Caki2 (cell line): ENCODE data around the gene TPPP. TPM values are rescaled to one million over a fixed set of nuclear protein-coding genes. Genes with fewer than 3 reads are reported as not detected.
"Not testable (repeated sequence)": the region's sequence is repeated elsewhere in the genome, so short reads cannot be mapped to it uniquely, and the experiment has no call there.

Source experiments
- DNase-seq: peaks from one replicate; pipeline ENCODE4 v3.0.0-alpha.2; 2015; ENCODE audit warnings: low read depth
- in situ Hi-C: cut with HindIII; loops from 2 replicates; pipeline ENCODE4 v1.10.0; 2016; ENCODE audit warnings: low sequenced_read_pairs, low pct_unique_long_range_greater_than_20kb, mixed read lengths
- total RNA-seq: library from RNA; depleted of rRNA; stranded (reverse); fragments of >200 nt; shearing (Covaris generic); gene quantifications from 2 replicates; pipeline ENCODE4 v1.2.3, GENCODE V29; 2014; ENCODE audit warnings: low replicate concordance

TPPP gene
- total RNA-seq, 1 experiment from 2014 or later = 0.34 TPM

DNA sequence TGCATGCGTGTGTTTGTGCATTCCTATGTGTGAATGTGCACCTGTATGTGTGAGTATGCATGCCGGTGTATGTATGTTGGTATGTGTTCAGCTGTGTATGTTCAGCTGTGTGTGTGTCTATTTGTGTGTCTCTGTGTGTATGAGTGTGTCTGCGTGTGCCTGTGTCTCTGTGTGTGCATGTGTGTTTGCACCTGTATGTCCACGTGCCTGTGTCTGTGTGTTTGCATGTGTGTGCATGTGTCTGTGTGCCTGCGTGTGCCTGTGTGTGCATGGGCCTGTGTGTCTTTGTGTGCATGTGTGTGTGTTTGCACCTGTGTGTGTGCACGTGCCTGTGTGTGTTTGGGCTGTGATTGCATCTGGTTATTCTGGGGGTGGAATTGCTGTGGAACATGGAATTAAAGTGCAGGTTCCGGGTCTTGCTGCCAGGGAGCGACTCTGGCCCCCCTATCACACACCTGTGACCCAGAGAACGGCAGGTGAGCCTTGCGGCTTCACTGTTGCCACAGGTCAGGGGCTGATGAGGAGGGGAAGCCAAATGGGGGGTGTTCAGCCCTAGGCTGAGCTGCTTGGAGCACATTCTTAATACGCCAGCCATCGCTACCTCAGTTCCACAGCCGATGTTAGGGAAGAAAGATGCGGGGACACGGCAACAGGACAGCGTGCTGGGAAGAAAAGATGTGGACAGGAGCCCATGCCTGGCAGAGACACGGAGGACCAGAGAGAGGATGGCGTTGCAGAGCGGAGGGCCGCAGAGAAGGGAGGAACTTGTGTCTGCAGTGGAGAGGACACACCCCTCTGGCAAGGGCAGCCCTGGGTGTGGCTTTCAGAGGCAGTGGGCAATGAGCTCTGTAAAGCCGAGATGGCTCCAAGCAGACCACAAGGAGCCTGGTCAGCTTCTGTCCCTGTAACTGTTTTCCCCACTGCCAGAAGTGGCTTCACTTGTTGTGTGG, 3.9 kb upstream of the TPPP start:
- in situ Hi-C loops = not testable (repeated sequence)

DNA sequence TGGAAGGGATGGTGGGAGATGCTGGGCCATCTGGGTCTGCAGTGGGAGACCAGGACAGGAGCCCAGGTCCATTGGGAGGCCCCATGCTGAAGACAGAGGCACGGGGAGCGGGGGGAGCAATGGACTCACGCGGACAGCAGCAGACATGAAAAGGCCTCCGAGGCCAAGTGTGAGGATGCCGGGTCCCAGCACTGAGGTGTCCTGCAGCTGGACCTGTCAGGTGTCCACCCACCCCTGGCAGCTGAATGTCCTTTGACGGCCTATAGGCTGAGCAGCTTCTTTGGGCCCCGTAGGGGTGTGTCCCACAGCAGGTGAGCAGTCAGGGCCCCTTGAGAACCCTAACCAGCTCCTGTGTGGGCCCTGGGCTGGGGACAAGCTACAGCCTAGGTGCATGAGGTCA, 3.0 kb upstream of the TPPP start:
- in situ Hi-C loops = not testable (repeated sequence)

More for the DNA sequence above, 3.9 kb upstream of the TPPP start:
- not testable (repeated sequence) for DNase-seq

DNA sequence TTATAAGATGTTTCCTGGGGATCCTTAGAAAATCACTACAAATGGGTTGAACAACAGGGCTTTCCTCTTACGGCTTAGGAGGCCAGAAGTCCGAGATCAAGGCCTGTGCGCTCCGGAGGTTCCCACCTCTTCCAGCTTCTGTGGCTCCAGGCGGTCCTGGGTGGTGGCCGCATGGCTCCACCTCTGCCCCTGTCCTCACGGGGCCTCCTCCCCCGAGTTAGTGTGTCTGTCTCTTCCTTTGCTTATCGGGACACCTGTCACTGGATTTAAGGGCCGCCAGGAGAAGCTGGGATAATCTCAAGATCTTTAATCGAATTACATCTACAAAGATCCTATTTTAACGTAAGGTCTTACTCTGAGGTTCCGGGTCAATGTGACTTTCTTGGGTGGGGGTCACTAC, 2.3 kb upstream of the TPPP start:
- in situ Hi-C loops, DNase-seq: not testable (repeated sequence)

More for the DNA sequence above, 3.0 kb upstream of the TPPP start:
- DNase-seq = not testable (repeated sequence)

DNA sequence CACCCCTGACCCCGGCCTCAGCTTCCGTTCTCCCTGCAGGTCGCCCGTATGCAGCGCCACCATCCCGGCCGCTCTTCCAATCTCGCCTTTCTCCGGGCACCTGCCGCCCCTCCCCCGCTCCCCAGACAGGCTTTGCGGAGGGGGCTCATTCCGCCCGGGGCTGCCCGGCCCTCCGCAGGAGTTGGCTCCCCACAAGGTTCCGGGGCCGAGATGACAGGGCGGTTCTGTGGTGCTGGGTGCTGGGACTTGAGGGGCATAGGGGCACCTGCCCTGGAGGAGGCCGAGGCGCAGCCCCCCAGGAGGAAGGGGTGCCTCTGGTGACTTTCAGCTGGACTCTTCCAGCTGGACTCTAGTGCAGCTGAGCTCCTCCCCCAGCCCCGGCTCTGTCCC, 885 bp upstream of the TPPP start:
- DNase-seq, in situ Hi-C loops: not testable (repeated sequence)

DNA sequence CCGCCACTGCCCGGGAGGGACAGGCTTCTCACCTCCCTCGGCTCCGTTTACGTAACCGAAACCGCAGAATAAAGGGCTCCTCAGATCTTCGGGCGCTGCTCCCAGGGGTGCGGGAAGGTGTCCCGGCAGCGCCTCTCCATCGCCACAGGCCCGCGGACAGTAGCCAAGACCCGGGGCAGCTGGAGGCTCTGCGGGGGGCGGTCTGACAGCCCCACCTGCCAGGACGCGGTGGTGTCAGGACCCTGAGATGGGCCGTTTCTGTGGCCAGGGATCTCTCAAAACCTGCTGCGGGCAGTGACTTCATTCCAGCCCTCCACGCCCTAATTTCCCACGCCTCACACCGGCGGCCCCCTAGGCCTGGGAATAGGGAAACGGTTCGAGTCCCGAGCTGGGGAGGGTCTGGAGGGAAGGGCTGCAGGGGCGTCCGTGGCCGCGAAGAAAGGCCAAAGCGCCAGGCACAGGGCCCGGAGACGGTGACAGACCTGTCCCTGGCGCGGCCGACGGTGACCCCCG, 567 bp downstream of the TPPP start:
- DNase-seq, in situ Hi-C loops: not testable (repeated sequence)

DNA sequence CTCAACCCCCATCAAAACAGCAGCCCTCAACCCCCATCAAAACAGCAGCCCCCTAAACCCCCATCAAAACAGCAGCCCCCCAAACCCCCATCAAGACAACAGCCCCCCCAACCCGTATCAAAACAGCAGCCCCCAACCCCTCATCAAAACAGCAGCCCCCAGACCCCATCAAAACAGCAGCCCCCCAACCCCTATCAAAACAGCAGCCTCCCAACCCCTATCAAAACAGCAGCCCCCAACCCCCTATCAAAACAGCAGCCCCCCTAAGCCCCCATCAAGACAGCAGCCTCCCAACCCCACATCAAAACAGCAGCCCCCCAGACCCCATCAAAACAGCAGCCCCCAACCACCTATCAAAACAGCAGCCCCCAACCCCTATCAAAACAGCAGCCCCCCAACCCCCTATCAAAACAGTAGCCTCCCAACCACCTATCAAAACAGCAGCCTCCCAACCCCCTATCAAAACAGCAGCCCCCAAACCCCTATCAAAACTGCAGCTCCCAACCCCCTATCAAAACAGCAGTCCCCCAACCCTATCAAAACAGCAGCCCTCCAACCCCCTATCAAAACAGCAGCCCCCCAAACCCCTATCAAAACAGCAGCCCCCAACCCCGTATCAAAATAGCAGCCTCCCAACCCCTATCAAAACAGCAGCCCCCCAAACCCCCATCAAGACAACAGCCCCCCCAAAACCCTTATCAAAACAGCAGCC, 1.2 kb downstream of the TPPP start:
- in situ Hi-C loops = no loop called here
- DNase-seq = no peak

DNA sequence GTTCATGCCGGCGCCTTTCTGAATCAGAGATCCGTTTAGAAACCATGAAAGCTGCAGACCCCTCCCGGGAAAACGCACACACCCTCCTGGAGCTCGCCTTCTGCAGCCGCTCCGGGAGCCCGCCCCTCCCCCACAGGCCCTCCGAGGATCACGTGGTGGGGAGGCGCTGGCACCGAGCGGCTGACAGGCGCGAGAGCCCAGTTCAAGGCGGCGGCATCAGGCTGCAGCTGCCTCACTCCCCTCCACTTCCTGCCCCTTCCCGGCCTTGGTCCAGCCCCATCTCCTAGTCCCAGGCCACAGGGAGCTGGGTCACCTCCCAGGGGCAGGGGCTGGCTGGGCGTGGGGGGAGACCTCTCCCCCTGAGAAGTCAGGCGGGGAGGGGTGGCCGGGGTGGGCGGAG, 2.1 kb downstream of the TPPP start:
- DNase-seq, in situ Hi-C loops: not testable (repeated sequence)

DNA sequence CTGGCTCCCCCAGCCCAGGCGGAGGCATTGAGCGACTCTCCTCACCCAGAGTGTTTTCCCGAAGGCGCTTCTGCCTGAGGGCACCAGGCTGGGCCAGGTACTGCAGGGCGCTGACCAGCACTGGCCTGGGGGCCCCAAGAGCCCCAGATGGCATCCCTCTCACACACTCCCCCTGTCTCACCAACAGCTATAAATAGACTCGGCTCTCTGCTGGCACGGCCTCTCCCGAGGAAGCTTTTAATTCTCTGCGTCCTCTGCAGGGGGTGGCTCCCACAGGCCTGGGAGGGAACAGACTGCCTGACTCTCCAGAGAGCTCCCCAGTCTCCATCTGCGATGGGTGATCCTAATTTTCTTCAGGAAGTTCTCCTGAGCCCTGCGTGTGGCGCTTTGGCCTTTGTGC, 2.9 kb downstream of the TPPP start:
- in situ Hi-C loops, DNase-seq: not testable (repeated sequence)

DNA sequence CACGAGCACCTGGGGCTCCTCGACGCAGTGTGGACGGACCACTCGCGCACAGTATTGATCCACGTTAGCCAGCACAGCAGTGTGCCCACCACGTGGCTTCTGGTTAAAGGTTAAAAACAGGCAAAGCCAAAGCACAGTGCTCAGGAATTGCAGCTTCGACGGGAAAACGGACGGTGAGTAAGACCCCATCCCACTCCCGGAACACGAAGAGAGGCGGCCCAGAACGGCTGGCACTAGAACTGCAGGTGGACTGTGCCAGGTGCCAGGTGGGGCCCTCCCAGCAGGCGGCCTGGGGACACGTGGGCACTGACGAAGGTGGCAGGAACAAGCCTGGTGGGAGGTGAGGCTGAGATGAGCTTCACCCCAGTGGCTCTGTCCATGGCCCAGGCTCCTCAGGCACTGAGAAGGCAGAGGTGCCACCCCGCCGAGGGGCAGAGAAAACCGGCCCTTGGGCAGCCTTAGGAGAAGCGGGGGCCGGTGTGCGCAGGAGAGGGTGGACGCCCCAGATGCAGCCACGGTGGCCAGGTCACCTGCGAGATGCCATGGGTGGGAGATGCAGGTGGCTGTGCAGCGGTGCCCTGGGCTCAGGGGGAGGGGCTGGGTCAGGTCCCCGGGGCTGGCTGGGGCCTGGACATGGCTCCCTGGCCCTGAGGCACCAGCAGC, 4.7 kb downstream of the TPPP start:
- DNase-seq, in situ Hi-C loops: not testable (repeated sequence)

DNA sequence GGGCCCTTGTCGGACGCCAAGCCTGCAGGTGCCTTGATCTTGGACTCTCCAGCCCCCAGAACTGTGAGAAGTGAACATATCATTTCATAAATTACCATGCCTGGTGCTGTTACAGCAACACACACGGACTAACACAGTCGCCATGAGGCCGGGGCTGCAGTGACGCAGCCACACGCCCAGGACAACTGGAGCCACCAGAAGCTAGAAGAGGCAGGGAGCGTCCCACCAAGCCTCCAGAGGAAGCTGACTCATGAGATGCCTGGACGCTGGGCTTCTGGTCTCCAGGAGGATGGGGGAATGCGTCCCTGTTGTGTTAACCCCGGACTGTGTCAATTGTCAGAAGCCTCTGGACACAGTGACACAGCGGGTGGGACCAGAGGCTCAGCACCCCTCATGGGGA, 6.2 kb downstream of the TPPP start:
- in situ Hi-C loops, DNase-seq: not testable (repeated sequence)

DNA sequence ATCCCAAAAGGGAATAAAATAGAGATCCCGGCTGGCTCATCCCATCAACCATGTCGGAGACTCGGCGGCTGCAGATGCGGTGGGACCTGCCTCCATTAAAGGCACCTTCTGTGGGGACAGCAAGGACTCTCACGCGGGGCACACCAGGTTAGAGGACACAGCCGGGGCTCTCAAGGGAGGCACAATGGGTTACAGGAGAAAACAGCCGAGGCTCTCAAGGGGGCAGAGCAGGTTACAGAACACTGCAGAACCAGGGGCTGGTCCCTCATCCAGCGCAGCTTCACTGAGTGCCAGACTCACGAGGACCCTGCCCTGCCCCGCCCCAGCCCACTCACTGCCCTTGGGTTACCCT, 7.0 kb downstream of the TPPP start:
- in situ Hi-C loops, DNase-seq: not testable (repeated sequence)

DNA sequence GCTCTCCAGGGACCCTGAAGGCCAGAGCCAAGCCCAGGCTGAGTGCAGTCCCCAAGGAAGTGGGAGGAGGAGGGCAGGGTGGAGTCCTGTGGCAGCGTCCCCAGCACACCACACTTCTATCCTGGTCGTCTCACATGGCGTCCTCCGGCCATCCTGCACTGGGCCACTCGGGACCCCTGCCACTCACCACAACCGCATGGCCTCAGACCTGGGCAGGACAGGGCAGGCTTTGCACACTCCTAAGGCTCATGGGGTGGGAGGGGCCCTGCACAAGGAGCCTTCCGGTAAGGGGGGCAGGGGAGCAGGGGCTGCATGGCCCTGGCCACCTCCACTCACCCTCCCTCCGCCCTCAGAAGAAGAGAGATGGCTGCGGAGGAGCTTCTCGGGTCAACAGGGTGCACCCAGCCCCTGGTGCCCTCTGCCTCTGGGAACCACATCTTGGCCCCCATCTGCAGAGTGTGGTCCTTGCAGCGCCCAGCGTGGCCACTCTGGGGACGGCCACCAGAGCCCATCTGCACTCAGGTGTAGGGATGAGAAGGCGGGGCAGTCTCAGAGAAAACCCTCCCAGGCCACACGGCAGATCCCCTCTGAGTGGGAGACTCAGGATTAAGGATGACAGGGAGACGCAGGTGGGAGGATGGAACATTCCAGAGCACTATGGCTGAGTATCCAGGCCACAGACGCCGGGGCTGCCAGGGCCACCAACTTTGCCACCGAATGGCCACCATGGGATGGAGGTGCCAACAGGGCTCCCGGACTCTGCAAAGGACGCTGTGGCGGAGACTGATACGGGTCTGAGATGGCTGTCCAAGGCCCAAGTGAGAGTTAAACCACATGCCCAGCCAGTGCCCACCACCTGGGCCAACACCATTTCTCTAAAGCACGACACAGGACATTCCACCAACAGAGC, 7.6 kb downstream of the TPPP start:
- in situ Hi-C loops = no loop called here
- DNase-seq = no peak

DNA sequence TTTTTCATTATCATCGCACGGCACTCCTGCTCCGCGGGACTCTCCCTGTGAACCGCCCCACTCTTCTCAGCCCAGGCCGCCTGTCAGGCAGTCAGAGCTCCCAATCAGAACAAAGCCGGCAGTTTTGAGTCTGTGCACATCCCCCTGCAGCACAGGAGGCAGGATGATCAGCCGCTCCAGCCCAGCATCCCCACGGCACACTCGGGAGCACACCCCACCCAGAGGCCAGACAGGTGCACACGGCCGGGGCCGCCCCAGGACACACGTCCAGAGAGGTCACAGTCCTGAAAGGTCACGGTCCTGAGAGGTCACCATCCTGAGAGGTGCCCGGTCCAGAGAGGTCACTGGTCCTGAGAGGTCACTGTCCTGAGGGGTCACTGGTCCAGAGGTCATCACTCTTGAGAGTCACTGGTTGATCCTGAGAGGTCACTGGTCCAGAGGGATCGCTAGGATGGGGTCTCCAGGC, 8.4 kb downstream of the TPPP start:
- in situ Hi-C loops = no loop called here
- DNase-seq = no peak

DNA sequence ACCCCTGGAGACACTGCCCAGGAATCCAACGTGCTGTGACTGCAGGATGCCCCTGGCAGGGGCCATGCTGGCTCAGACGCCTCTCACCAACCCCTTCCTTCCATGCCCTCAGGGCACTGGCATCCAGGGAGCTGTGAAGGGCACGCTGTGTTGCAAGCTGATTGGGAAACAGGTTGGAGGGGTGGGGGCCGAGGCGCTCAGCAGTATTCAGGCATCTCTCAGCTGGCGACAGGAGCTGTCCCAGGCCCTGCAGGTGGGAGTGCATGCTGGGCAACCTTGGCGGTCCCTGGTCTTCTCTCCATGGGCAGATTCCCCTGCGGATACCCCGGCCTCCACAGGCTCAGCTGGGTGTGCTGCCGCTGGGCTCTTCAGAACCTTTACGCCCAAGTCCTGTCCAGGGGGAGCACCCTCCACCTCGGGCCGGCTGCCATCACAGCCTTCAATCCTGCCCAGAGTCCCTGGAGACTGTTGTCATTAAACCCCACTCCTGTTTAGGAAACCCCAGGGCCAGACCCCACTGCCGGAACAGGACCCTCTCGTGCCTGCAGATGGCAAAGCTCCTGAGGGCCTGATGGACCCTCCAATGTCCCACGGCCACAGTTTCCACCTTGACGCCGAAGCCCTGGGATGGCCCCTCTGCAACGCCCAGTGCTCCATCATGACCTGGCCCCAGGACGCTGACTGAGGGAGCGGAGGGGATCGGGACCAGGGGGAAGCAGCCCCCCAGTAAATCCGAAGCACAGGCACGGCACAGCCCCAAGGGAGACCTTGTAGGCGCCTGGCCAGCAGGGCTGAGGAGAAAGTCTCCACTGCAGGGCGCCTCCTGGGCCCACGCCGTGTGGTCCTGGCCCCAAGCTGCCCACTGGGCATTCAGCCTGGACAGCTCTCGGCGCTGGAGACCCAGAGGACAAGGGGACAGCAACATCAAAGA, 9.3 kb downstream of the TPPP start:
- in situ Hi-C loops = no loop called here
- DNase-seq = no peak

DNA sequence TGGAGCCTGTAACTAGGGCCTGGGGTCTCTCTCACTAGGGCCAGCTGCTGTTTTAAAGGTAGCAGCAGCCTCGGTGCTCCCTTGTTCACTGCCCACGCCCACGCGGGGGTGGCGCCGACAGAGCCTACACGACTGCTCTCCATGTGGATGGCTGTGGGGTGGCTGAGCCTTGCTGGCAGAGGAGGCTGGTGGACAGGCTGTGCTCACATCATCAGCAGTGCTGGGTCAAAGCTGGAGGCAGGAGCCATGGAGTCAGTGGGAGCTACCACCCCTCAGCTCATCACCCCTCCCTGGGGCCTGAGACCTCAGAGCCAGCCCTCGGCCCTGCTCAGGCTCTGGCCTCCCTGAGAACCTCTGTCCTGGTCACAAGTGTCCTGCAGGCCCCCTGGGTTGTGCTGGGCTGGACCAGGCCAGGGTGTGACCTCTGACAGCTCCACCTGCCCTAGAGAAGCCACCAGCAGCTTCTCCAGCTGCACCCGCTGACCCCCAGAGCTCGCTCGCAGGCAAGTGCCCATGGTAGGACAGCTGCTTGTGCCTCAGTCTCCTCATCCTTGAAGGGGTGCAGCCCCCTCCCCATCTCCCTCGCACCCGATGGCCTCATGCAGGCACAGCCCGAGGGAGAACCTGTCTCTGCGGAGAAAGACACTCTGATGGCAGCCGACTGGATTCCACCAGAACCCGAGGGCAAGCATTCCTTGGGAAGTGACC, 10.3 kb downstream of the TPPP start:
- in situ Hi-C loops, DNase-seq: not testable (repeated sequence)

DNA sequence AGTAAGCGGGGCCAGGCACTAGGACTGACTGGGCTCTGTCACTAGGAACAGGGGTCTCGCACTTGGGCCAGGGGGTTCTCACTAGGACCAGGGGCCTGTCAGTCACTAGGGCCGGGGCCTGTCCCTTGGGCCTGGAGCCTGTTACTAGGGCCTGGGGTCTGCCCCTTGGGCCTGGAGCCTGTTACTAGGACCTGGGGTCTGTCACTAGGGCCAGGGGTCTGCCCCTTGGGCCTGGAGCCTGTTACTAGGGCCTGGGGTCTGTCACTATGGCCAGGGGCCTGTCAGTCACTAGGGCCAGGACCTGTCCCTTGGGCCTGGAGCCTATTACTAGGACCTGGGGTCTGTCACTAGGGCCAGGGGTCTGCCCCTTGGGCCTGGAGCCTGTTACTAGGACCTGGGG, 10.9 kb downstream of the TPPP start:
- DNase-seq, in situ Hi-C loops: not testable (repeated sequence)
